ENCODE results near the gene VKORC1L1. TPM values are rescaled to one million over a fixed set of nuclear protein-coding genes. Genes with fewer than 3 reads are reported as not detected.
A peak's percentile ranks its signal among the peaks of the same experiment; 100 is the strongest.
"Not testable (repeated sequence)": the region's sequence is repeated elsewhere in the genome, so short reads cannot be mapped to it uniquely, and the experiment has no call there.

The VKORC1L1 gene
- polyA plus RNA-seq, 10 donors = 16.6 to 26.4 (median 23.6) TPM

GRCh38 chr7:65974191-65974801 is 101.4 kb downstream of the VKORC1L1 start:
- no peak for DNase-seq

DNA sequence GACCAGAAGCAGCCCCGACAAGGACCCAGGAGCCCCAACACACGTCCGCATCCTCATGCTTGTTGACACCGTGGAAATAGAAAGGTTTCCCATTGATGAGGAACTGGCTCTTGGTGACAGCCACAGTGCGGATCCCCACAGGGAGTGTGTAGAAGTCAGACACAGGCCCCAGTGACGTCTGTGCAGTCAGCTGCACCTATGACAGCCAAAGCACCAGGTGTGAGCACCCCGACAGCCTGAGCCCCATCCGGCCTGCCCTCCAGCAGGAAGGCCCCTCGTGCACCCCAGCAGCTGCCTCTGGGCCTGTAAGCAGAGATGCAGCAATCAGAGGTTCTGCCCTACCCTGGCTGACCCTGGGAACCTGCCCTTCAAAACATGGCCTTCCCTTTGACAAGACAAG is 102.0 kb downstream of the VKORC1L1 start:
- DNase-seq = no peak

- DNase-seq = no peak
These were observed 103.1 kb downstream of the VKORC1L1 start for GRCh38 chr7:65975814-65976445.

DNA sequence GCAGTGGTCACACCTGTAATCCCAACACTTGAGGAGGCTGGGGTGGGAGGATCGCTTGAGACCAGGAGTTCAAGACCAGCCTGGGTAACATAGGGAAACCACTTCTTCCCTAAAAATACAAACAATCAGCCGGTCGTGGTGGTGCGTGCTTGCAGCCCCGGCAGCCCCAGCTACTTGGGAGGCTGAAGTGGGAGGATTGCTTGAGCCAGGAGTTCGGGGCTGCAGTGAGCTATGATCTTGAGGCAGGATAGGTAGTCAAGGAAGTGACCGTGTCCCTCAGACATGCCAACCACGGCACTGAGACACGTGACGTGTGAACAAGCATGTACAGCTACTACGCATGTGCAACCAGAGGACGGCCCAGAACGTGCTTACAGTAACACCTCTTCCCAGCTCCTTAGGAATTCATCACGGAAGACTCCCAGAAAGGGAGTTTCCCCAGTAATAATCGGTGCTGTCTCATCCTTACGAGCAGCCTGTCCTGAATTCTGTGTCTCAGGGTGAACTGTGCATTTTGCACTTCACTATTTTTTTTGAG is 103.9 kb downstream of the VKORC1L1 start:
- no peak for DNase-seq

GRCh38 chr7:65978891-65979582 is 106.2 kb downstream of the VKORC1L1 start:
- DNase-seq = no peak

DNA sequence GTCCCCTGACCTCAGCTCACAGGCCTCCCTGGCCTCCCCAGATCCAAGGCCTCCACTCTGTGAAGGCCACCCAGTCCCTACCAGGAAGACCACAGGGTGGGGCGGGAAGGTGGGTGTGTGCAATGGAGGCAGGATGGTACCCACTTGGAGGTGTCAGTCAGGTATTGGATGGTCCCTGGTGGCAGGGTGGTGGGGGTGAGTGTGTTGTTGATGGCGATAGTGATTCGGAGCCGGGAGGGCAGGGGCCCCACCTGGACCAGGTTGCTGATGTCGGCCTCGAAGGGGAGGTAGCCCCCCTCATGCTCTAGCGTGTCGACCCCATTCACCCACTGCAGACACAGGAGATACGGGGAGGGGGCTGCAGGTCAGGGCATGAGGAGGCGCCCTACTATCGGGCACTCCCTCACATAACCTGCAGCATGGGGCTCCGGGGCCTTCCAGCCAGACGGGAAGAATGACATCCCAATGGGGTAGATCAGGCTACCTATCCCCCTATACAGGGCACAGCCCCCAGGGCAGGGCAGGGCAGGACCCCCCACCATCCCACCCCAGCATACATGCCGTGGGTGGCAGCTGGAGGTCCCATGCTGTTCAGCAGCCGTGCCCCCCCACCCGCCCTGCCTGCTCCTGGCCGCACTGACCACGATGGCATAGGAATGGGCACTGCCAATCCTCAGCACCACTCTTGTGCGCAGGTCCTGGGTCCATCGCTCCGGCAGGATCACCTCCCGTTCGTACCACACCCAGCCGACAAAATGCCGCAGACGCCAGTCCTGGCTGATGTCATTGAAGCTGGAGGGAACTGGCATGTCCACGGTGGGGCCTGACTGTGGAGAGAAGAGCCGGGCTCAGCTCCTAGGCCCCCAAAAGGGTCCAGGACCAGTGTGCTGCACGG is 107.0 kb downstream of the VKORC1L1 start:
- no peak for DNase-seq

DNA sequence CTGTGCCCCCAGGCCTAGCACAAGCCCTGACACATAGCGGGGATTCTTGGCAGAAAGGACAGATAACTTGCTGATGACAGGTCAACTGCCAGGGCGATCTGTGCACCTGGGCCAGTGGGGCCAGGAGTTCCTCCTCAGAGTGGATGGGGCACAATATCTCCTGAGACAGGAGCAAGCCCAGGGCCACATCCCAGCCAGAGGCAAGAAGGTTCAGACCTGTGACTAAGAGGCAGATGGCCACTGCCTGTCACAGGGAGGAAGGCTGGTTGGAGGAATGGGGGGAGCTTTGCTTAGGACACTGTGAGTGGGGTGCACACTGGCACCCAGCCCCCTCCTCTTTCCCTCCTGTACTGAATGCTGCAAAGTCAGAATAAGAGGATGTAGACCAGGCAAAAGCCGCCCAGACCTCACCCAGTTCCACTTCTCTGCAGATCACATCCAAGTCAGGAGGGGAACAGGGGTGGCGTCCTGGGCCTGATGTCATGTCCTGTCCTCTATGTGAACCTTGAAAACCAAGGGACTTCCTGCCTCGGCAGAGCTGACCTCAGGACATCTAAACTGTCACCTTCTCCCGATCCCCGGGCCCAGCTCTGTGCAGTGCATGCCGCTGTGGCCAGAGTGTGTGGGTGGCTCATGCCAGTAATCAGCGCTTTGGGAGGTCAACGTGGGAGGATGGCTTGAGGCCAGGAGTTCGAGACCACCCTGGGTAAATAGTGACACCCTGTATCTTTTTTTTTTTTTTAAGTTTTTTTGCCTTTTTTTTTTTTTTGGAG is 107.8 kb downstream of the VKORC1L1 start:
- DNase-seq = peak; percentile 12 to 71 (median 33)

DNA sequence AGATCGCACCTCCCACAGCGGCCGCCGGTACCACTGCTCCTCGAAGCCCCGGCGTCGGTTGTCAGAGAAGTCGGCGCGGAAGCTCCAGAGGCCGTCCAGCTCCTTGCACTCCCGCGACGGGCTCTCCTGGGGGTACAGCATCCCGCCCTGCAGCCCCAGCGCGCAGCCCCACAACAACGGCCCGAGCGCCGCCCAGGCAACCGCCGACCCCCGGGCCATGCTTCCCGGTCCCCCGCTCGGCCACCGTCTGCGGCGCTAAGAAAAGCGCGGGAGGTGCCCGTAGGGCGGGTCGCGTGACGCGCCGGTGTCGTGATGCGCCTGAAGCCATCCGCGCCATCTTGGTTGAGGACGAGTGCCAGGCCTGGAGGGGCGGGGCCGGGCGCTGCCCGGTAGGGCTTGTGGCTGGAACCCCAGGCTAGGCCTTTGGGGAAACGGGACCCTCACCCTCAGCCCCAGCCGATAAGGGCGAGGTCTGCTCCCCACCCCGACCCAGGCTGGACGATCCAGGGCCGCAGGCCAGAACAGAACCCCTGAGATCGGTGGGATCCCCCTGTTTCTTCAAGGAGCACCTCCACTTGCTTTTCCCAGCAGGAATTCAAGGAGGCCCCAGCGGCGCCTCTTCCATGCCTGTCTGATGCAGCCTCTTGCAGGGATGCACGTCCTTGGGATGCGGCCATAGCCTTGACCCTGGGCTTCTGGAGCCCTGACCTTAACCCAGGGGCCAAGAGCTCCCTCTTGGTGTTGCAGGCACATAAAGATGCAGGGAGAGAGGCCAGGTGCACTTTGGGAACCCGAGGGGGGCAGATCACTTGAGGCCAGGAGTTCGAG is 109.3 kb downstream of the VKORC1L1 start, which contains the start of gene GUSB:
Gene GUSB (minus strand): TSS at position 249 of the 828 bp plus-strand sequence. CDS start 30 bp downstream, at position 219.
- DNase-seq = peak; percentile 89 to 96 (median 94)

- no peak for DNase-seq
These were observed 111.2 kb downstream of the VKORC1L1 start for GRCh38 chr7:65983965-65984658.

DNA sequence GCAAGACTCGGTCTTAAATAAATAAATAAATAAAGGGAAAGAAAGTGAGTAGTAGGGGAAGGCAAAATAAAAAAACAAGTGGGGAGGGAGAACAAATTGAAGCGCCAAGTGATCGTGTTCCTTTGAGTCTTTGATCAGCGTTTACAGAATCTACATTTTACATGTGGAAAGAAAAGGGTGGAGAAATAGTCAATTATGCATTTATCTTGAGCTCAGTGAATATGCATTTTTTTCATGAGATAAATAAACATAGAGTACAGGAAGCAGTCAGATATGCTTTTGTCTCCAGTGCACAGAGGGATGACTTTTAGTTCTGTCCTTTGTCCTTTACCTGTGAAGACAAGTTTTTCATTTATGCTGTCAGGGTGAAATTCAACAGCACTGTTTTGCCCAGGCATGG is 115.2 kb downstream of the VKORC1L1 start:
- no peak for DNase-seq

GRCh38 chr7:65988503-65988902 is 115.6 kb downstream of the VKORC1L1 start:
- DNase-seq = not testable (repeated sequence)

DNA sequence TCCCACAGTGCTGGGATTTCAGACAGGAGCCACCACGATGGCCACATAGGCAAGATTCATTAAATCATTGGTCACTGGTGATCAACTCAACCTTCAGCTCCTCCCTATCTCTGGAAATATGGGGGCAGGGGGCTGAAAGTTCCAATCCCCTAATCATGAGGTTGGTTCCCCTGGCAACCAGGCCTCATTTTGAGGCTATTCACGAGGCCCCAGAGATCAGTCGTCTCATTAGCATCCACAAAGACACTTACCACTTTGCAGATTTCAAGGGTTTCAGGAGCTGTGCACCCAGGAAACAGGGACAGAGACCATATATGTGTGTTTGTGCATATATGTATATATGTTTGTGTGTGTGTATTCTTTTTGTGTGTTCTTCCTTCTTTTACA is 116.8 kb downstream of the VKORC1L1 start:
- no peak for DNase-seq

GRCh38 chr7:65991829-65992228 is 119.0 kb downstream of the VKORC1L1 start:
- not testable (repeated sequence) for DNase-seq

GRCh38 chr7:65992526-65992925 is 119.7 kb downstream of the VKORC1L1 start:
- DNase-seq = no peak

GRCh38 chr7:65994984-65995383 is 122.1 kb downstream of the VKORC1L1 start:
- not testable (repeated sequence) for DNase-seq

- not testable (repeated sequence) for DNase-seq
These were observed 128.0 kb downstream of the VKORC1L1 start for GRCh38 chr7:66000823-66001417.

- DNase-seq = not testable (repeated sequence)
These were observed 132.3 kb downstream of the VKORC1L1 start for GRCh38 chr7:66005115-66005671.

DNA sequence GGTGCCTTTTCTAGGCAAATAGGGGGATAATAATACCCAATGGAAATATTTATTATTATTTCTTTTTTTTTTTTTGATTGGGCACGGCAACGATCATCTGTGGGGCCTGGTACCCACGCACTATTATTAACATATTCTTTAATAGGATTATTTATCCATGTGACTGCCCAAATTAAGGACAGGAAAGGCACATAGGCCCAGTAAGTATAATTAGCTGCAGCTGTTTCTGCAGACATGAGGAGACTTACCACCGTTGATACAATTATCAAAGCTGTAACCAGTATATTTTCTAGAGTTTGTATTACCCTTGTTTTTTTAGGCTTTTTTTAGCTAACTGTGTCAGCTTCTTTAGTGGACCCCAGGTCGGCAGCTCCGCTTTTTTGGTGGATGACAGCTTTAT is 134.4 kb downstream of the VKORC1L1 start:
- no peak for DNase-seq
